ENCODE measurements around the gene TWNK. TPM values are rescaled to one million over a fixed set of nuclear protein-coding genes. Genes with fewer than 3 reads are reported as not detected.

TWNK gene
- total RNA-seq, 4 donors from 2014 or later: 5.0 to 13.9 (median 6.5) TPM

DNA sequence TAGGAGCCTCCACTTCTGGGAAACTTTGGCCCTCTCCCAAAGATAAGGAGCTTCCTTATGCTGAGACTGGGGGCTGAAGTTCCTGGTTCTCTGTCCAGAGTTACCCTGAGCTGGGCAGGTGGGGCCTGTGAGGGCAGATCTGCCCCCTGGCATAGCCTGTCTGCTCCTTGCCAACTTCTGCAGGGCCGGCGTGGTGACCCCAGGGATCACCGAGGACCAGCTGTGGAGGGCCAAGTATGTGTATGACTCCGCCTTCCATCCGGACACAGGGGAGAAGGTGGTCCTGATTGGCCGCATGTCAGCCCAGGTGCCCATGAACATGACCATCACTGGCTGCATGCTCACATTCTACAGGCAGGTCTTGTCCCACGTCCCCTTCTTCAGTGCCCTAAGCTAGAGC lies 48.0 kb downstream of the TWNK start:
- H3K9me3 ChIP-seq: no peaks in the 10 kb centered on the region
- TF ChIP-seq, protein P1, sequence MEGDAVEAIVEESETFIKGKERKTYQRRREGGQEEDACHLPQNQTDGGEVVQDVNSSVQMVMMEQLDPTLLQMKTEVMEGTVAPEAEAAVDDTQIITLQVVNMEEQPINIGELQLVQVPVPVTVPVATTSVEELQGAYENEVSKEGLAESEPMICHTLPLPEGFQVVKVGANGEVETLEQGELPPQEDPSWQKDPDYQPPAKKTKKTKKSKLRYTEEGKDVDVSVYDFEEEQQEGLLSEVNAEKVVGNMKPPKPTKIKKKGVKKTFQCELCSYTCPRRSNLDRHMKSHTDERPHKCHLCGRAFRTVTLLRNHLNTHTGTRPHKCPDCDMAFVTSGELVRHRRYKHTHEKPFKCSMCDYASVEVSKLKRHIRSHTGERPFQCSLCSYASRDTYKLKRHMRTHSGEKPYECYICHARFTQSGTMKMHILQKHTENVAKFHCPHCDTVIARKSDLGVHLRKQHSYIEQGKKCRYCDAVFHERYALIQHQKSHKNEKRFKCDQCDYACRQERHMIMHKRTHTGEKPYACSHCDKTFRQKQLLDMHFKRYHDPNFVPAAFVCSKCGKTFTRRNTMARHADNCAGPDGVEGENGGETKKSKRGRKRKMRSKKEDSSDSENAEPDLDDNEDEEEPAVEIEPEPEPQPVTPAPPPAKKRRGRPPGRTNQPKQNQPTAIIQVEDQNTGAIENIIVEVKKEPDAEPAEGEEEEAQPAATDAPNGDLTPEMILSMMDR (IDR thresholded peaks at IDR 0.05): no peak
- no peak for TF ChIP-seq POLR2A (IDR thresholded peaks at IDR 0.05)
- no peak for DNase-seq
- H3K36me3 ChIP-seq: peaks cover 6 to 58% (median 37%) of the 10 kb centered on the region in 3 donors
- H3K27me3 ChIP-seq: peaks cover 0 to 4% (median 0%) of the 10 kb centered on the region in 4 donors
- intact Hi-C loops (cut with DNase I): no loop called here
- peaks cover 16 to 43% (median 19%) of the 10 kb centered on the region in 3 donors for H3K4me1 ChIP-seq
- no peak overlapping the region for H3K27ac ChIP-seq
- no peak overlapping the region for H3K4me3 ChIP-seq
- WGBS, 2 donors: no CpG with 5 or more reads among the region's 7 CpGs

DNA sequence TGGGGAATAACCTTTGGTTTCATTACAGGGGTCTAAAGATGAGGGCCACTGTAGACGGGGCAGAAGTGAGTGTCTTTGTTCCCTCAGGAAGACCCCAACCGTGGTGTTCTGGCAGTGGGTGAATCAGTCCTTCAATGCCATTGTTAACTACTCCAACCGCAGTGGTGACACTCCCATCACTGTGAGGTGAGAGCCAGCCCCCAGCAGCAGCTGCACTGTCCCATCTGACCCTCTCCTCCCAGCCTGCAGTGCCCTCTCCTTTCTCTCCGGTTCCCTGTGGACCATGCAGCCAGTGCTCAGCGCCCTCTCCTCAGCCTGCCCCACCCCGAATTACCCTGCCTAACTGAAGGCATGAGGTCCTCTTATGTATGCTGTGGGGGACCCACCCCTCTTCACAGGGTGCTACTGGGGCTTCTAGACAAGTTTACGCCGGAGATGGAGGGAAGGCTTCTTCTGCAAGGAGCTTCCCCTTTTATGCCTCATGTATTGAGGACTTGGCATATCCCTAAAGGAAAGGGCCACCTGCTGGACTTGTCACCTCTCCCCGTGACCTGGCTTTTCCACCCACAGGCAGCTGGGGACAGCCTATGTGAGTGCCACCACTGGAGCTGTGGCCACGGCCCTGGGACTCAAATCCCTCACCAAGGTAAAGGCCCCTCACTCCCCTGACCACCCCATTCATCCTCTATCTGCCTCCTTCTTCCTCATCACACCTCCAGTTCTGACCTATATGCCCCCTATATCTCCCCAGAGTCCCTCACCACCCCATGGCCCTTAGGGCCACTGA lies 48.8 kb downstream of the TWNK start:
- peaks cover 11 to 39% (median 13%) of the 10 kb centered on the region in 3 donors for H3K4me1 ChIP-seq
- peaks cover 6 to 59% (median 37%) of the 10 kb centered on the region in 3 donors for H3K36me3 ChIP-seq
- no peak overlapping the region for H3K4me3 ChIP-seq
- TF ChIP-seq, protein P1 (IDR thresholded peaks at IDR 0.05): no peak
- TF ChIP-seq POLR2A (IDR thresholded peaks at IDR 0.05): no peak
- intact Hi-C loops (cut with DNase I): no loop called here
- DNase-seq: no peak
- WGBS, 2 donors: 69 to 73% methylated on average over 8 to 10 of the region's 10 CpGs
- H3K27ac ChIP-seq: no peak overlapping the region
- no peaks in the 10 kb centered on the region for H3K9me3 ChIP-seq
- H3K27me3 ChIP-seq: no peaks in the 10 kb centered on the region

DNA sequence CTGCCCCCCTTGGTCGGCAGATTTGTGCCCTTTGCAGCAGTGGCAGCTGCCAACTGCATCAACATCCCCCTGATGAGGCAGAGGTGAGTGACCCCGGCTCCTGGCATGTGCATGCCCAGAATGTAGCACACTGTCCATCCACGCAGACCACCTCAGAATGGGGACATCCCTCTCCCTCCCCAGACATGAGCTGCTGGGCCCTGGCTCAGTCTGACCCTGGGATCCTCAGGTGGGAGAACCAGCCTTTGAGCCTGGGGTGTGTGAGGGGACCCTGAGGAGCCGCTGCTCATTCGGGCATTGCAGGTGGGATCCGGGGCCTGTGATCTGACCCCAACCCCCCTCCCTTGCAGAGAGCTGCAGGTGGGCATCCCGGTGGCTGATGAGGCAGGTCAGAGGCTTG lies 49.4 kb downstream of the TWNK start:
- H3K4me1 ChIP-seq: peaks cover 10 to 39% (median 13%) of the 10 kb centered on the region in 3 donors
- H3K27ac ChIP-seq: no peak overlapping the region
- DNase-seq: no peak
- TF ChIP-seq, protein P1 (IDR thresholded peaks at IDR 0.05): no peak
- no peak for TF ChIP-seq POLR2A (IDR thresholded peaks at IDR 0.05)
- H3K4me3 ChIP-seq: no peak overlapping the region
- H3K9me3 ChIP-seq: no peaks in the 10 kb centered on the region
- no peaks in the 10 kb centered on the region for H3K27me3 ChIP-seq
- H3K36me3 ChIP-seq: peaks cover 6 to 59% (median 37%) of the 10 kb centered on the region in 3 donors
- 75 to 100% methylated on average over 1 to 2 of the region's 7 CpGs for WGBS, 2 donors
- intact Hi-C loops (cut with DNase I): no loop called here

DNA sequence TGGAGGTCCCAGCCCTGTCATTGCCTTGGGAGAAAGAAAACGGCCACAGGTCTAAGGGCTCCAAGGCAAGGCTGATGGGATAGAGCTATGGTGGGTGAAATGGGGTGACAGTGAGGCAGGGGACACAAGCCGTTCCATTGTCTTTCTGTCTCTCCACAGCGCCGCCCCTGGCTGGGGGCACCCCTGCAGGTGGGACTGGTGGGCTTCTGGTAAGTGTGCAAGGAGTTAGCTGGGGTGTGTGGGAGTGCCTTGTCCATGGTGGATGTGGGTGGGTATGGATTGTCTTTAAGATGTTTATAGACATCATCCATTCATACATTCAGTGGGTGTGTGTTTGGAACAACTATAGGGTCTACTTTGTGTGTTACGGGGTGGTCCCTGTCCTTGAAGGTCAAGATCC lies 51.1 kb downstream of the TWNK start:
- 78 to 85% methylated on average over 5 of the region's 5 CpGs for WGBS, 2 donors
- TF ChIP-seq, protein P1 (IDR thresholded peaks at IDR 0.05): no peak
- TF ChIP-seq POLR2A (IDR thresholded peaks at IDR 0.05): no peak
- intact Hi-C loops (cut with DNase I): no loop called here
- Histone ChIP-seq H3K27me3 (no peaks in the 10 kb centered on the region), H3K9me3 (no peaks in the 10 kb centered on the region), H3K4me1 (peaks cover 10 to 36% (median 17%) of the 10 kb centered on the region in 3 donors), H3K4me3 (no peak overlapping the region), H3K36me3 (peaks cover 6 to 59% (median 37%) of the 10 kb centered on the region in 3 donors), H3K27ac (no peak overlapping the region)
- no peak for DNase-seq

DNA sequence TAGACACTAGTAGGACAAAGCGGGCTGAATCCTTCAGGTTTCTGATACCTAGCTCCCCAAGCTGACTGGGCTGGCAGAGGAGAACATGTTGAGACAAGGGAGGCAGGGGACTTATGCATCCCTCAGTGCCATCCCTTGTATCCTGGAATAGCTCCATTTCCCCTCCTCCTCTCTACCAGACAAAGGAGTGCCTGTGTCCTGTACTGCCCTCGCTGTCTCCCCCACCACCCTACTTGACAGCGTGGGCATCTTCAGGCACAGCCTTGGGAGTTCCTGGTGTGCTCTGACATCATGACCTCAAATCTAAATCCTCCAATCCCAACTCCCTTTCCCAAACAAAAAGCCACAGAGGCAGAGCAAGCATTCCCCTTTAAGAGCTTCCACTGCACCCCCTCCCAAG lies 52.7 kb downstream of the TWNK start:
- H3K4me3 ChIP-seq: no peak overlapping the region
- 92 to 100% methylated on average over 2 to 3 of the region's 3 CpGs for WGBS, 2 donors
- intact Hi-C loops (cut with DNase I): no loop called here
- H3K36me3 ChIP-seq: peaks cover 6 to 54% (median 33%) of the 10 kb centered on the region in 3 donors
- no peaks in the 10 kb centered on the region for H3K9me3 ChIP-seq
- DNase-seq: no peak
- TF ChIP-seq POLR2A (IDR thresholded peaks at IDR 0.05): no peak
- TF ChIP-seq, protein P1 (IDR thresholded peaks at IDR 0.05): no peak
- no peak overlapping the region for H3K27ac ChIP-seq
- H3K4me1 ChIP-seq: peaks cover 10 to 27% (median 15%) of the 10 kb centered on the region in 3 donors
- H3K27me3 ChIP-seq: peaks cover 0 to under 1% (median 0%) of the 10 kb centered on the region in 4 donors
